ENCODE results near the gene C1orf21.

Gene C1orf21

DNA sequence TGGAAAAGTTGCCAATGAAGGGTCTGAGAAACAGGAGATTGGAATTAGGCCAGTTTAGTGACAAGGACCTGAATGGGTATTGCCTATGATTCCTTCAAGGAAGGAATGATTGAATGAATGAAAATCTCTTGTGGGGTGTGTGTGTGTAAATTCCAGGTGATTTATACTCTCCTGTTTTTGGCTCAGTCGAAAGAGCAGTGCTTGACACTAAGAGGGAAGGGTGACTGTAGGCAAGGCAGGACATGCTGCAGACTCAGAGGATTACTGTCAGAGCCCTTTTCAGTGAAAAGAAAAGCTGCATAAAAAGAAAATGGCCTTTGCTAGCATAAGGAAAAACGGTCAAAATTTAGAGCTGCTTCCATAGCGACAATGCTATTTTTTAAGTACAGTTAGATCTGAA, 30.1 kb downstream of the C1orf21 start:
- DNase-seq, result no peak

DNA sequence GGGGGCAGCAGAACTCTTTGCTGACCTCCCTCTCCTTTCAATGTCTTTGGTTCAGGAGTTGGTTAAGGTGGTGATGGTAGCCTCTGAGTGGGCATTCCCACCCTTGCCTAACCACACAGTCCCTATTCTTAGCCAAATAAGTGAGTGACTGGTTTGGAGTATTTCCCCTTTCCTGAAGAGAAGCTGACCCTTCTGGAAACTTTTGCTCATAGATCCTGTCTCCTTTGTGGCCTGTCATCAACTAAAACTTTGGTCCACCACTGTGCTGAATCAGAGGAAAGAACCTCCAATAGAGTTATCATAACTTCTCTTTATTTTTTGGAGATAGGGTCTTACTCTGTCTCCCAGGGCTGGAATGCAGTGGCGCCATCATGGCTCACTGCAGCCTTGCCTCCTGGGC, 31.1 kb downstream of the C1orf21 start:
- DNase-seq, result no peak

DNA sequence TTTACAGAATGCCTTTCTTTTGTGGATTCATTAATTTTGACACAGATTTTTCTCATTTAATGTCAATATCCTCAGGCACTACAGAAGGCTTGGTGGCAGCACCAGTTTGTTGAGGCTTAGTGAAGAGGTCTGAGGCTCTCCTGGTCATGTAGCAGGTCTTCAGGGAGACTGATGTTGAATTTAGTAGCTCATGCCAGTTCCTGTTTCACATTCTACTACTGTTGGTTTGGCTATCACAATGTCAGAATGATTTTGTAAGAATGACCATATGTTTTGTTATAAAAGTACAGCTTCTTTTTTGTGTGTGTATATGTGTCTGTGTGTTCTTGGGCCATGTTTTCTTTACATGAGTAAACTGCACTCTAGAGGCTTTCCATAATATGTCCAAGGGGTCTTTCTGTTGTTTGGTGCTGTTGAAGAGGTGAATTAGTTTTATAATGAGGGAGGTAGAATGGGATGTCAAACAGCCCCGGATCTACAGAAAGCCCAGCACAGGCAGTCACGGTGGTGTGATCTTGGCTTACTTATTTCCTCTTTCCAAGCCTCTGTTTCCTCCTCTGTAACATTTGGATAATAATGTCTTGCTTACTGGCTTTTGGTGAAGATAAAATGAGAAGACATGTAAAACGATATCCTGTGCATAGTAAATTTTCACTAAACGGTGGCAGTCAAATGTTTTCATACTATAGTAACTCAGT, 32.0 kb downstream of the C1orf21 start:
- DNase-seq, result no peak

DNA sequence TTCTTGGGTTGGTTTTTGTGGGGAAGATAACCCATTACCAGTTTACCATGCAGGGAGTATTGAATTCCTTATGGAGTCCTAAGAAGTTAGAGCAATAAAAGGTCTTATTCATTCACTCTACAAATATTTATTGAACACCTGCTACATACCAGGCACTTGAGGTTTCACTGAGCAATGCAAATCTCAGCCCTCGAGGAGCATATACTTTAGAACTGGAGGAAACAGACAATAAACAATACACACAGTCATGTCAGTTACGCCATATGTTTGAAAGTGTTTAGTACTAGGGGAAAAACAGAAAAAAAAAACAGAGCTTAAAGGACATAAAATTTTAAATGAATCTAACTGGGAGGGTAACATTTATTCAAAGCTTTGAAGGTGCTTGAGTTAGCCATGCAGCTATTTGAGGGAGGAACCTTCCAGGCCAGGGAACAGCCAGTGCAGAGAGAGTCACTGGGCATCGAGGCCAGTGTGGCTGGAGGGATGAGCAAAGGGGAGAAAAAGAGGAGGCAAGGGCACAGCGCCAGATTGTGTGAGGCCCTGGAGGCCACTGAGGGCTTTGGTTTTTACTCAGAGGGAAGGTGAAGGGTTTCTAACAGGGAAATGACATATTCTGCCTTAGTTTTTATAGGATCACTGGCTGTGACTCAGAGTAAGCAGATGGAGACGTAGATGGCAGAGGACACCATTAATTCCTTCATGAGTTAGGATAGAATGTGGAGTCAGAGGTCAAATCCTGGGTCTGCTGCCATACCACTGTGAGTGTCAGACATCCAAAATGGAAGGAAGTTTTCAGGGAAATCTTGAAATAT, 32.7 kb downstream of the C1orf21 start:
- DNase-seq, result no peak

DNA sequence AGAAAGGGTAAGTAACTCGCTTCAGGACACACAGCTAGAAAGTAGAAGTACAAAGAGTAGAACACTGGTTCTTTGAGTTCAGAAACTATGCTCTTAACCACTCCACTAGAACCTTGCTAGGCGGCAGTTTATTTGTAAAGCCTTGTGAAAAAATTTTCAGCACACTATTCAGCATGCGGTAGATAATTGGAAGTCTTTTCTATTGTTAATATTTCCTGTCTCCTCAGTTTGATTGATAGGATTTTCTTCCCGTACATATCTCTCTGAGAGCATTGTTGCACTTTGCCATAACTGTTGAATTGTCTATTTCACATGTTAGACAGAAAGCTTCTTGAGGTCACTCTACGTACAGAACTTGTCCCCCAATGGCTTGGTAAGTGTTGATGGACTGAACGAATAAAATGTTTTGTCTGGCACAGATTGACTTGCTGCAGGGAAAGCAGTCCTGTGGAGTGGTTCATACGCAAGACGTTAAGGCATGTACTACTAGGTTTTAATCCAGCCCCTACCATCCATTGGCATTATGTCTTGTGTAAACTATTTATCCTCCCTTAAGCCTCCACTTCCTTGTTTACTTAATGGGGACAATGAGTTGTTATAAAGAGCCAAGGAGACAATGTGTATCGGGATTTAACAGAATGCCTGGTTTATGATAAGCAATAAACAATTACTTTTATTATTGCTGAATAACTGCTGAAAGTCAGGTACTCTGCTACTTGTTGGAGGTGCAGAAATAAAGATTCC, 35.8 kb downstream of the C1orf21 start:
- no peak for DNase-seq

DNA sequence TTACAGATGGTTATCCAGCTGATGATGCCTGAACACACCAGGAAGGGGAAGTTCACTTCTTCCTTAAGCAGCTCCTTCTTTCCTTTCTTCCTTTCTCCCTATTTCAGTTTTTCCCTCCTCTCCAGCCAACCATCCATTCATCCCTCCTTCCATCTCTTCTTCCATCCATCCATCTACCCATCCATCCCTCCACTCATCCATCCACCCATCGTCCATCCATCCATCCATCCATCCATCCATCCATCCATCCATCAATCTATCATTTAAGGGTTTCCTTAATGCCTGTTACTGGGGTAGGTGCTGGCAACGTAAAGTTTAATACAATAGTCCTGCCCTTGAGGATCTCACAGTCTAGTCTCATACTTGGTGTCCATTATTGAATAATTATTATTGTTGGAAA, 36.8 kb downstream of the C1orf21 start:
- no peak for DNase-seq

DNA sequence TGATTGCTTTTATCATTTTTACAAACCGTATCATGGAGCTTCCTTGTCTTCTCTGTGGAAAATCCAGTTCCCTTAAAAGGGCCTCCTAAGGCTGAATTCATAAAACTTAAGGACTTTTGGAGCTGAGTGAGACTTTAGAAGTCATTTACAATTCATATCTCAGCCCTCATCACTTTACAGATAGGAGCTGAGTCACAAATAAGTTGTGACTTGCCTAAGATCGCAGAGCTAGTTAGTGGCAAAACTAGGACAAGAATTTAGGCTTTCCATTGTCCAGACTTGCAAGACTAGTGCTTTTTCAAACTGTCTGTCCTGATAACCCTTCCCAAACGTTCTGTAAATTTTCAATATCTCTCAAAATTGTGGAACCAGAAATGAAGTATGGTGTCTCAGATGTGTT, 37.3 kb downstream of the C1orf21 start:
- no peak for DNase-seq

DNA sequence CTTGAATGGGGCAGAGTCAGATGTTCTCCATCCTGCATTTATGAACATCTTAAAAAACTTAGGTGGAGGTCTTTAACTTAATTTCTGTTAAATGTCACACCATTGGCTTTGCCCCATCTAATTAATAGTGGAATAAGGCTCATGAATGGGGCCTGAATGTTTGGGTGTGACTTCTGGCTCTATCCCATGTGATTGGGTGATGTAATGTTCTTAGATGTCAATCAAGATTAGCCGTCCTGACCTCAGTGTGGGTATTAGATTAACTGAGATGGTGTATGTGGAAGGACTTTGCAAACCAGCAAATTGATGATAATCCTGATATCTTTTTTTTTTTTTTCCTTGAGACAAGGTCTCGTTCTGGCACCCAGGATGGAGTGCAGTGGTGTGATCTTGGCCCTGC, 38.1 kb downstream of the C1orf21 start:
- no peak for DNase-seq

DNA sequence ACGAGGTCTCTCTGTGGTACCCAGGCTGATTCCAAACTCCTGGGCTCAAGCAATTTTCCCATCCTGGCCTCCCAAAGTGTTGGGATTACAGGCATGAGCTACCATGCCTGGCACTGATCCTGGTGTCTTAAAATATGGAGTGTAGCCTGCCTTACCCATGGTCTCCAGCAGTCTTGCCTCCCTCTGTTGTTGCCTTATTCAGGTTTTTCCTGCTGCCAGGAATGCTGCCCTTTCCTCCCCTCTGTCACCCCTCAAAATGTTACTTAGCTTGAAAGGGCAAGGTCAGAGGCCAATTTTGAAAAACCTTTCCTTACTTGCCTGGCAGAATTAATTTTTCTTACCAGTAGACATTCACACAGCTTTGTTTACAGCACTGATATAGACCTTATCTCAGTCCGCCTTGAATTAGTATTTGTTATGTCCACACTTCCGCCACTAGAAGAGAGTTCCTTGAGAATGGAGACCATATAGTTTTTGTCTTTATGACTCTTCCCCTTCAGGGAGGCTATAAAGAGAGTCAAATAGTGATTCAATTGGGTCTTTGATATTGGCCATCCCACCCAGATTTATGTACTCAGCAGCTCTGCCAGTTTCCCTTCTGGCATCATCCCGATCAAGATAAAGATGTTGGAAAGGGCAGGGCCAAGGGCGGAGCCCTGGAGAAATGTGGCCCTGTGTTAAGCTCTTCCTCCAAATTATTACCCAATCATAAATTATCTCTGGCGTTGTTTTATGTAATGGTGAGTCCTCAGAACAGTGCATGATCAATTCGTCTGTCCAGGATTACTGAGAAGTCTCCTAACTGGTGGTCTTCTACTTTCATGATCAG, 38.8 kb downstream of the C1orf21 start:
- DNase-seq, result no peak

DNA sequence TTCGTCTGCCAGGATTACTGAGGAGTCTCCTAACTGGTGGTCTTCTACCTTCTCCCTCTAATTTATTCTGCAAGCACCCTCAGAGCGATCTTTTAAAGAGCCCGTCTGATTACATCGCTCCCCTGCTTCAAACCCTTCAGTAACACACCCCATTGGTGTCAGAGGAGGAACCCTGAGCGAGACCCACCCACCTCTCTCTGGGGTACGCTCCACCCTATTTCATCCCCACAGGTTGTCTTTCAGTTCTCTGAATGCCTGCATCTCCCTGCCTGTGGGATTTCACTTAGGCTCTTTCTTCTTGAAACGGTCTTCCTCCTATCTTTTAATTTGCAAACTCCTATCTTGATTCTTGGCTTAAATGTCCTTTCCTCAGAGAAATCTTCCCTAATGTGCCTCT, 39.4 kb downstream of the C1orf21 start:
- DNase-seq, result no peak

DNA sequence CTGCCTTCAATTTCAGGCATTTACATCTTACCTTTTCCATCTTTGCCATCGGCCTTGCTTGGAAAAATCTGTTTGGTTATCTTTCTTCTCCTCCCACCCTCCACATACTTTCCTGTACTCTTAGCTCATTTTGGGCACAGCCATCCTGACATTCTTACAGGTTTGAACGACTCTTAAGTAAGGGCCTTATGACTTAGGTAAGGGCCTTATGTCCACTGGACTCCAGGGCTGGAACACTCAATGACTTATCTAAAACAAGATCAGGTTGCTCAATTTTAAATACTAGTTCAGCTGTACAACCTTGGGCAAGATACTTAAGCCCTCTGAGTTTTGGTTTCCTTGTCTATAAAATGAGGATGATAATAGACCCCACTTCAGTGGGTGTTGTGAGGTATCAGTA, 40.9 kb downstream of the C1orf21 start:
- DNase-seq, result no peak

DNA sequence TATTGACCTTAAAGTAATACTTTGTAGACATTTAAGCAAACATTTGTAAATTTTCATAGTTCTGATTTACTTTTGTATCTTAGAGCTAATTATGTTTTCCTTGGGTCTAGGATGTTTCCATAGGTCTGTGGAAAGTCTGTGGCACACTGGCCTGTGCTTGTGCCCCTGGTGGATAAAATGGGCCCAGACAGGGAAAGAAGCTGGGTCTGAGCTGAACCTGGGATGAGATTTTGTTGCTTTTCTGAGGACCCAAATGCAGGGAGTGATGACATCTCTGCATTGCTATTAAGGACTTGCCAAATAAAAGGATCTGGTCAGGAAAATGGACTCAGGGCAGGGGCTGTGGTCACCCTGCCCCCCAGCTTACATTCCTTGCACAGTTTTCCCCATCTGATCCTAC, 41.8 kb downstream of the C1orf21 start:
- no peak for DNase-seq

DNA sequence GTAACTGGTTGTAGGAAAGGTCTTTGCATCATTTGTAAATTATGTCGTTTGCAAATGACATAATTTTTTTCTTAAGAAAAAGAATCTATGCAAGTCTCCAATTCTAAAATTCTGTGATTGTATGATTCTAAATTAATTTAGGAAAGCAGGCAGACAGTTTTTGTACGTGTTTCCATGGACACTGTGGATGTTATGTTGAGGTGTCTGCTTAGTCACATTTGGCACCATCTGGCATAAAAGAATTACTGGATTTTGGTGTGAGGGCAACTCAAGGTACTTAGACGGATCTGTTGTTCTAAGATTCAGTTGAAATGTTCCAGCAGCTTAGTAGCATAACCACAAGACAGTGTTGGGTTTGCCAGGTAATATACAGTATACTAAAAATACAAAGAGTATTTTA, 42.5 kb downstream of the C1orf21 start:
- DNase-seq, result no peak

DNA sequence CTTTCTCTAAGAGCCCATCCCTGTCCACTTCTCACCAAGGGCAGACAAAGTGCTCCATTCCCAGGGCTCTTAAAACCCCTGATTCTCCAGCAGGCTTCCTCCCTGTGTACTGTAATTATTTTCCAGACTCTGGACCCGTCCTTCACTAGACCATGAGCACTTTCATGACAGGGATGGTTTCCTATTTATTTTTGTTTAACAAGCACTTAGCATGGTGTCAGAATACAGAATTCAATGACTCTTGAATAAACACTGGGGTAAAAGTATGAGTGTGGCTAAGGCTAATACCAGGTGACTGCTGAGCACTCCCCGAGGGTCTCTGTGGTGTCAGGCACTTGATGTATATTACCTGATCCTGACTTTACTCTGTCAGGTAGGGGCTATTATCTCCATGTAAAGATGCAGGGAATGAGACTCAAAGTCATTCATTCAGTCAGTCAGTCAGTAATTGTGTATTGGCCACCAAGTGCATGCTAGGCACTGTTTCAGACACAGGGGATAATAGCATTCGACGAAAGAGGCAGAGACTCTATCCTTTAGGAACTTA, 47.2 kb downstream of the C1orf21 start:
- no peak for DNase-seq

DNA sequence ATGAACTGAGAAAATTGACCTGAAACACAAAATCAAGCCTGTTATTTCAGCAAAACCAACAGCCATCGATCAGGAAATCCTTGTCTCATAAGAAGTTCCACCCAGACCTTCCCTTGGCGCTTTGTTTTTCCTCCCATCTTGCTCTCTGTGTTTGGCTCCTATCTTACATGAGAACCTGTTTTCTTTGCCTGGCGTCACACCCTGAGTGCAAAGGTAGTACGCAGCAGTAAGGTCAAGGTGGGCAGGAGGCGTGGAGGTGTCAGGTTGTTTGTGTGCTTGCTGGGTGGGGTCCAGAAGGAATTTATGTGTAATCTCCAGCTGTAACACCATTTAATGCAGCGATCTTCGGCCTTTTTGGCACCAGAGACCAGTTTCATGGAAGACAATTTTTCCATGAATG, 50.5 kb downstream of the C1orf21 start:
- no peak for DNase-seq

DNA sequence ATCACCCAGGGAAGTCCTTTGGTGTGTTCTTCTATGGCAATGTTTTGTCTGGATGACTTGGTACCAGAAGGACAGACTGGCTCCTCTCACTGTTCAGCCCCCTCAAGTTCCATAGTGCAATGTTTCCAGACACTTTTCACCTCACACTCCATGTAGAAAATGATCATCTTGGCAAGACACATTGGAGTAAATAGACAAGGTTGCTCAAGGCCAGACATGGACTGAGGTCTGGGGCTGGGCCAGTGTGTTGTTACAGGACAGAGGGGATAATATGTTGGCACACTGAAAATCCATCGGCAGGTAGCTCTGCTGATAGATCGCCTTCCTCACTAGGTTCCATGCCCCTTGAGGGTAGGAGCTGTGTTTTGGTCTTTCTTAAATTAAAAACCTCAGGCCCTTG, 51.5 kb downstream of the C1orf21 start:
- DNase-seq, result no peak

DNA sequence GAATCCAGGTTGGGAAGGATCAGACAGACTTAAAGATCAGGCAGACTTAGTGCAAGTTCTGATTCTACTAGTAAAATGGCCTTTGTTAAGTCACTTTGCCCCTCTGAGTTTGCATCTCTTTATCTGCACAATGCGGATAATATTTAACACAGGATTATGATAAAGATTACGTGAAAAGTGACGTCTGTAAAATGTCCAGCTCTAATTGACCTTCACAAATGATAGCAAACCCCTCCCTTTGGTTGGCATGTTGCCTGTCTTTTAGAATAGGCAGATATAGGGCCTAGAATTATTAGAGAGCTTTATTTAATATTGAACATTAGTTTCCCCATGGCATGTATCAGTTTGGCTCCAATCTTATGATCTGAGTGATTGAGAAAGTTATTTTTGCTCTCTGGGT, 55.4 kb downstream of the C1orf21 start:
- DNase-seq, result no peak

DNA sequence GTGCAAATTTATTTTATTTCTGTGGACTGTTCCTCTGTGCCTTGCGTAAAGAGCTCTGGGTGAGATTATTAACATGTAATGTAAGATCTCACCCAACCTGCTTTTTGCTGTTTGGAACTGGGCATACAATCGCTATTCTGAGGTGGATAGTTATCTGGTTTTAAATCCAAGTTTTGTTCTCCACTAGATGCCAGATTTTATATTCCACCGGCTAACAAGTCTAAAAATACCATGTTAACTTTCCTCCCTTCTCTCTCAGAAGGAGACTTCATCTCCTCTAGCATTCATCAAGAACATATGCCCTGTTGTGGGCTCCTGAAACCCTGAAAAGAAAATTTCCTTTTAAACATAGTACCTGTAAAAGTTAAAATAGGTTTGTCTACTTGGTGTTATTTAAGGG, 56.4 kb downstream of the C1orf21 start:
- no peak for DNase-seq

DNA sequence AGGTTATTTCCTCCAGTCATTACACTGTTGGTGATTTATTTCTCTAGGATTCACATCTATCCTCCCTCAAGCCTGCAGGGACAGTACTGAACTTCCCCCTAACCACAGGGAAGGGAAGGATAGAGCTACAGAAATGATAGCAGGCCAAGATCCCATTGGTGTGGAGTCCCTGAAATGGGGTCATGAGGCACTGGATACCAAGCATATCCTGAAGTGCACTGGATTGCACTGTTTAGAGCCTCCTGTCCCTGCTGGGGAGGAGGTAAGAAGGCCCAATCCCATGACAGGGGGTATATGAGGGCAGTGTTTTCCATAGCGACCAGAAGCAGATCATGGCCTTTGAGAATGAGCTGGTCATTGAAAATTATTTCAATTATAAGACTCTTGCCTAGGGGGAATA, 56.8 kb downstream of the C1orf21 start:
- DNase-seq, result no peak

DNA sequence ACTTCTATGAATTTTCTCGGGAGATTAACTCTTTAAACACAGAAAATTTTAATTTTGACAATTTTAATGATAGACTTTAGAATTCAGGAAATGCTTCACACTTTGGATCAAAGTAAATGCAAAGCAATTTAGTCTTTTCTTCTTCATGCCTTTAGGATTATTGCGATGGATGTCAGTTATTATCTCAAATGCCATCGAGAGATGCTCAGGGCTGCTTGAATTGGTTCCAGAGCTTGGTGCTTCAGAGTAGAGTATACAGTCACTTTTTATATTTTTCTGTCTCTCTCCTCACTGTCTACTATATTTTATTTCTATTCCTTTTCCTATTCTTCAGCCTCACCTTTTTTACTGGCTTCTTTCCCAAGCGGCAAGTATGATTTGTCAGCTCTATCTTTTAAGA, 59.2 kb downstream of the C1orf21 start:
- no peak for DNase-seq

DNA sequence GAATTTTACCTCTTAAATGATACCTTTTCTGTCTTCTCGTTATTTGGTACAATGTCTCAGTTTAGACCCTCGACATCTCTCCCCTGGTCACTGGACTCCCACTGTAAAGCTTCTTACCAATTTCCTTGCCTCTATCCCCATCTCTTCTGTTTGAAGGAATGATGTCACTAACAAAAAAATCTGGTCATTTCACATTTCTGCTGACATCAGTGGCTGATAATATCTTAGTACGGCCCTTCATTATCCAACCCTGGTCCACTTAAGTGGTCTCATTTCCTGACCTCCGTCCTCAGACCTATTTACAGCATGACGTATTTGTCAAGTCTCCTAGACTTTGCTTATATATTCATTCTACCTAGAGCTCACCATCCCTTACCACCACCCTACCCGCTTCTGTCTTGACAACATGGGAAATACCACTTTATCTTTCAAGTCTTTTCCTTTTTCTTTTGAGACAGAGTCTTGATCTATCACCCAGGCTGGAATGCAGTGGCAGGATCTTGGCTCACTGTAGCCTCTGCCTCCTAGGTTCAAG, 60.9 kb downstream of the C1orf21 start:
- no peak for DNase-seq

DNA sequence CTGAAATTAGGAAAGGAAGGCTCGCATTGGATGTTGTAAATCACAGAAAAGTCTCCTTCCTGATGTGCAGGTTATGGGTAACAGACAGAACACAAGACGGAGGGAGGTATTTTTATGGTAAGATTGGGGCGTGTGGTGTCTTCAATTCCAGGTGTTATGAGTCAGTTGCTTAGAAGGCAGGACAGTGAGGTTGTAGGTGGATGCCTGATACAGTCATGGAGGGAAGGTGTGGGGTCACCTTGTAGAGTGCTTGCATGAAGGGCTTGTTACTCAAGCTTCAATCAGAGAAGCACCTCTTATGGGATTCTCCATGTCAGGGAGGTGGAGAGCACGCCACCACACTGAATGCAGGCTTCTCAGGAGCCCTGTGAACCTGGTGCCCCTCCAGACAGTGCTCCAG, 63.1 kb downstream of the C1orf21 start:
- no peak for DNase-seq

DNA sequence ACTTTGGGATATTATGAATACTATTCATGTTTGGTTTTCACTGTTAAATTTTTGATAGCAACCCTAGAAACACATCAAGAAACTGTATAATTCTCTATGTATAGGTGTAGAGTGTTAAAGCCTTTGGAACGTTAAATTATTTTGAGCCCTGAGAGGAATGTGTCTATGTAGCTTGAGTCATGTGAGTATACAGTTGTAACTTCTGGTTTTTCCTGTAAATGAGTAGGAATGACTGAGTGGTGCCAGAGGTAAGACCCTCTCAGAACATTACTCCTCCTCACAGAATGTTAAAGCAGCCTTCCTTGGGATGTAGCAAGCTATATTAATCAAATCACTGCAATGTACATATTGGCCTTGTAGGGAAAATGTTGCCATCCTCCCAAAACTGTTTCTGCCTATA, 69.0 kb downstream of the C1orf21 start:
- DNase-seq, result no peak

All from activated CD8-positive, alpha-beta memory T cell treated with anti-CD3 and anti-CD28 coated beads for 24 hours (primary cell).